GM23338 (cell line): ENCODE data around the gene ATG16L2. TPM values are rescaled to one million over a fixed set of nuclear protein-coding genes. Genes with fewer than 3 reads are reported as not detected.

Experiments used
- ATAC-seq: fragments of 200-7000 bp; cut with Tn5 transposase; 3 replicates; pipeline ENCODE4 v1.9.1; 2020
- DNase-seq: peaks from one replicate; pipeline ENCODE4 v3.0.0-alpha.2; 2015; ENCODE audit warnings: low spot score
- H2AFZ ChIP-seq: fragments of 200-600 bp; sonication (generic); 2 replicates; pipeline ENCODE4 v1.8.0; 2016; ENCODE audit warnings: antibody characterized with exemption, mild to moderate bottlenecking, moderate library complexity
- H3F3A ChIP-seq: fragments of 200-600 bp; sonication (generic); replicated peaks from 2 replicates; pipeline ENCODE4 v1.8.0; 2017; ENCODE audit warnings: antibody characterized with exemption, mixed run types, low read depth
- H3K27ac ChIP-seq: fragments of 200-600 bp; sonication (generic); 2 replicates; pipeline ENCODE4 v1.6.1; 2016; ENCODE audit warnings: low read depth
- H3K27me3 ChIP-seq: fragments of 200-600 bp; sonication (generic); 2 replicates; pipeline ENCODE4 v1.8.0; 2016; ENCODE audit warnings: mild to moderate bottlenecking, mixed run types, moderate library complexity; ENCODE audit not compliant: insufficient read depth
- H3K36me3 ChIP-seq: fragments of 200-600 bp; sonication (generic); 2 replicates; pipeline ENCODE4 v1.8.0; 2016; ENCODE audit warnings: mild to moderate bottlenecking; ENCODE audit not compliant: insufficient read depth
- H3K4me1 ChIP-seq: fragments of 200-600 bp; sonication (generic); 2 replicates; pipeline ENCODE4 v1.8.0; 2016; ENCODE audit warnings: mild to moderate bottlenecking, moderate library complexity; ENCODE audit not compliant: insufficient read depth
- H3K4me2 ChIP-seq: fragments of 200-600 bp; sonication (generic); 2 replicates; pipeline ENCODE4 v1.7.1; 2017; ENCODE audit warnings: mixed run types
- H3K4me3 ChIP-seq: fragments of 200-600 bp; sonication (generic); 2 replicates; pipeline ENCODE4 v1.6.1; 2016; ENCODE audit warnings: mixed run types
- H3K79me2 ChIP-seq: fragments of 200-600 bp; sonication (generic); replicated peaks from 2 replicates; pipeline ENCODE4 v1.8.0; 2017; ENCODE audit warnings: mild to moderate bottlenecking; ENCODE audit not compliant: insufficient read depth
- H3K9me2 ChIP-seq: fragments of 200-600 bp; sonication (generic); 2 replicates; pipeline ENCODE4 v1.8.0; 2017; ENCODE audit not compliant: insufficient read depth
- H4K20me1 ChIP-seq: fragments of 200-600 bp; sonication (generic); replicated peaks from 2 replicates; pipeline ENCODE4 v1.8.0; 2017; ENCODE audit warnings: mild to moderate bottlenecking; ENCODE audit not compliant: insufficient read depth
- H3K27ac Mint-ChIP-seq: 2 replicates; pipeline ENCODE4 v1.8.0; 2020; ENCODE audit warnings: inconsistent platforms, mild to moderate bottlenecking, moderate library complexity, mixed read lengths
- H3K27me3 Mint-ChIP-seq: 3 replicates; pipeline ENCODE4 v1.8.0; 2022; ENCODE audit warnings: low read depth, mild to moderate bottlenecking, moderate library complexity, mixed read lengths, inconsistent platforms; ENCODE audit not compliant: insufficient read depth, poor library complexity
- H3K36me3 Mint-ChIP-seq: 3 replicates; pipeline ENCODE4 v1.8.0; 2021; ENCODE audit warnings: low read depth, mild to moderate bottlenecking, inconsistent platforms, moderate library complexity, mixed read lengths
- H3K4me1 Mint-ChIP-seq: 3 replicates; pipeline ENCODE4 v1.8.0; 2020; ENCODE audit warnings: mild to moderate bottlenecking, inconsistent platforms, mixed read lengths
- H3K4me3 Mint-ChIP-seq: 3 replicates; pipeline ENCODE4 v1.8.0; 2021; ENCODE audit warnings: moderate library complexity, mild to moderate bottlenecking, inconsistent platforms, mixed read lengths
- H3K9me3 Mint-ChIP-seq: 3 replicates; pipeline ENCODE4 v1.8.0; 2020; ENCODE audit warnings: moderate library complexity, mild to moderate bottlenecking, inconsistent platforms, mixed read lengths
- EZH2 ChIP-seq: fragments of 200-600 bp; sonication (generic); IDR thresholded peaks from one replicate; pipeline ENCODE4 v1.8.0; 2017; ENCODE audit warnings: antibody characterized with exemption, mild to moderate bottlenecking, low read depth; ENCODE audit not compliant: unreplicated experiment
- NANOG ChIP-seq: IDR thresholded peaks from 2 replicates; pipeline ENCODE4 v1.6.1; 2016; ENCODE audit warnings: antibody characterized with exemption, borderline replicate concordance
- POLR2AphosphoS5 ChIP-seq: IDR thresholded peaks from 2 replicates; pipeline ENCODE4 v1.6.1; 2016; ENCODE audit warnings: antibody characterized with exemption, low read depth
- ZNF114 ChIP-seq: fragments of 250-450 bp; sonication (Bioruptor Pico); IDR thresholded peaks from 2 replicates; pipeline ENCODE4 v1.5.0; 2020; ENCODE audit warnings: mild to moderate bottlenecking, moderate library complexity
- ZNF331 ChIP-seq: fragments of 250-450 bp; sonication (Bioruptor Pico); IDR thresholded peaks from 2 replicates; pipeline ENCODE4 v1.5.0; 2020; ENCODE audit warnings: low read depth, mild to moderate bottlenecking, moderate library complexity
- polyA plus RNA-seq: library from polyadenylated mRNA; unstranded; fragments of >200 nt; fragmentation: Nextera tagmentation; extraction: Ambion mirVana; gene quantifications from 2 replicates; pipeline ENCODE4 v1.2.1, GENCODE V29; 2016
- total RNA-seq: library from RNA; depleted of rRNA; stranded (reverse); fragments of >200 nt; shearing (Covaris generic); gene quantifications from 2 replicates; pipeline ENCODE4 v1.2.3, GENCODE V29; 2014
- TF ChIP-seq, protein P1 (sequence below): IDR thresholded peaks from one replicate; pipeline ENCODE4 v1.6.1; 2018; ENCODE audit warnings: antibody characterized with exemption; ENCODE audit not compliant: unreplicated experiment
- TF ChIP-seq, protein P2 (sequence below): fragments of 250-450 bp; sonication (Bioruptor Pico); IDR thresholded peaks from 2 replicates; pipeline ENCODE4 v1.5.0; 2020; ENCODE audit warnings: mild to moderate bottlenecking, moderate library complexity
- TF ChIP-seq, protein P3 (sequence below), 2 experiments: fragments of 200-600 bp in 1 of 2; sonication (generic) in 1 of 2; conservative IDR thresholded peaks; 2 replicates each; pipeline versions ENCODE4 v1.5.1 to v1.6.1; 2016 to 2017; ENCODE audit warnings: antibody characterized with exemption in 2 of 2, low read depth in 2 of 2, mild to moderate bottlenecking in 2 of 2, moderate library complexity in 1 of 2

The ATG16L2 gene
- total and polyA plus RNA-seq, 2 experiments from 2014 or later: 9.6 to 24.6 TPM

DNA sequence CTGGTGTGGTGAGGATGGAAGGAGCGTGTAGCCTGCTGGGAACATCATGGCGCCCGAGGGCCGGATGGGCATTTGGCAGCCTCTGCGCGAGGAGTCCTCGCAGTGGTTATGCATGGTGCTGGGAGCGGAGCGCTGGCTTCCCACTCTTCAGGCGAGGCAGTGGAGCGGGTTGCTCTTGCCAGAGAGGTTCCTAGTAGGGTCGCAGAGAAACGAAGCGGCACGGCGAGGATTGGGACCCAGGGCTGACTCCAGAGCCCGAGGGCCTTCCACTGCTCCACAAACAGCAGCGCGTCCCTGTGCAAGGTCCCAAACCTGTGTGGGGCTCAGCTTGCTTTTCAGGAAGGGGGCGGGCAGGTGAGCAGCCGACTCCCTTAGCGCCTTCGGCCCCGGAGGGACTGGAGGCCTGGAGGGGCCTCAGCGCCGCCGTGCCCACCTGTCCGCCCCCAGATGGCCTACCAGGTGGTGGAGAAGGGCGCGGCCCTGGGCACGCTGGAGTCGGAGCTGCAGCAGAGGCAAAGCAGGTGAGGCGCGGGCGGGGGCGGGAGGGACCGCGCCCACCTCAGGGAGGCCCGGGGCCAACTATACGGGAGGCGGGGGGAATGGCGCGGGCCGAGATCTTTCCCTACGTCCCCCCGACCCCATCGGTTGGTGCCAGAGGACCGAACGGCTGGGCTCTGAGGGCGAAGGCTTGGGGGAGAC, 7.2 kb downstream of the ATG16L2 start:
- Histone ChIP-seq H2AFZ (peak overlapping the region; percentile 93), H3K27me3 (peaks cover 24% of the 10 kb centered on the region), H3K27ac (no peak overlapping the region), H3K4me2 (peak overlapping the region; percentile 94), H3K4me1 (no peaks in the 10 kb centered on the region), H3F3A (0 out of 2 replicates have a peak, but pooled peaks cover 3% of the 10 kb centered on the region), H3K36me3 (no peaks in the 10 kb centered on the region), H3K79me2 (no peaks in the 10 kb centered on the region), H3K9me2 (no peaks in the 10 kb centered on the region), H3K4me3 (peak overlapping the region; percentile 74), H4K20me1 (no peaks in the 10 kb centered on the region)
- Mint-ChIP-seq H3K4me3 (peak overlapping the region; percentile 67), H3K36me3 (peaks cover 6% of the 10 kb centered on the region; the same call in 1 of the 3 replicates), H3K27me3 (peaks cover 20% of the 10 kb centered on the region), H3K27ac (no peak overlapping the region), H3K4me1 (peaks cover 18% of the 10 kb centered on the region), H3K9me3 (no peaks in the 10 kb centered on the region; the same call in 2 of the 3 replicates)
- ATAC-seq (peak; percentile 42), DNase-seq (peak; percentile 54)
- TF ChIP-seq, protein P1, sequence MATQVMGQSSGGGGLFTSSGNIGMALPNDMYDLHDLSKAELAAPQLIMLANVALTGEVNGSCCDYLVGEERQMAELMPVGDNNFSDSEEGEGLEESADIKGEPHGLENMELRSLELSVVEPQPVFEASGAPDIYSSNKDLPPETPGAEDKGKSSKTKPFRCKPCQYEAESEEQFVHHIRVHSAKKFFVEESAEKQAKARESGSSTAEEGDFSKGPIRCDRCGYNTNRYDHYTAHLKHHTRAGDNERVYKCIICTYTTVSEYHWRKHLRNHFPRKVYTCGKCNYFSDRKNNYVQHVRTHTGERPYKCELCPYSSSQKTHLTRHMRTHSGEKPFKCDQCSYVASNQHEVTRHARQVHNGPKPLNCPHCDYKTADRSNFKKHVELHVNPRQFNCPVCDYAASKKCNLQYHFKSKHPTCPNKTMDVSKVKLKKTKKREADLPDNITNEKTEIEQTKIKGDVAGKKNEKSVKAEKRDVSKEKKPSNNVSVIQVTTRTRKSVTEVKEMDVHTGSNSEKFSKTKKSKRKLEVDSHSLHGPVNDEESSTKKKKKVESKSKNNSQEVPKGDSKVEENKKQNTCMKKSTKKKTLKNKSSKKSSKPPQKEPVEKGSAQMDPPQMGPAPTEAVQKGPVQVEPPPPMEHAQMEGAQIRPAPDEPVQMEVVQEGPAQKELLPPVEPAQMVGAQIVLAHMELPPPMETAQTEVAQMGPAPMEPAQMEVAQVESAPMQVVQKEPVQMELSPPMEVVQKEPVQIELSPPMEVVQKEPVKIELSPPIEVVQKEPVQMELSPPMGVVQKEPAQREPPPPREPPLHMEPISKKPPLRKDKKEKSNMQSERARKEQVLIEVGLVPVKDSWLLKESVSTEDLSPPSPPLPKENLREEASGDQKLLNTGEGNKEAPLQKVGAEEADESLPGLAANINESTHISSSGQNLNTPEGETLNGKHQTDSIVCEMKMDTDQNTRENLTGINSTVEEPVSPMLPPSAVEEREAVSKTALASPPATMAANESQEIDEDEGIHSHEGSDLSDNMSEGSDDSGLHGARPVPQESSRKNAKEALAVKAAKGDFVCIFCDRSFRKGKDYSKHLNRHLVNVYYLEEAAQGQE: no peak
- TF ChIP-seq, protein P2, sequence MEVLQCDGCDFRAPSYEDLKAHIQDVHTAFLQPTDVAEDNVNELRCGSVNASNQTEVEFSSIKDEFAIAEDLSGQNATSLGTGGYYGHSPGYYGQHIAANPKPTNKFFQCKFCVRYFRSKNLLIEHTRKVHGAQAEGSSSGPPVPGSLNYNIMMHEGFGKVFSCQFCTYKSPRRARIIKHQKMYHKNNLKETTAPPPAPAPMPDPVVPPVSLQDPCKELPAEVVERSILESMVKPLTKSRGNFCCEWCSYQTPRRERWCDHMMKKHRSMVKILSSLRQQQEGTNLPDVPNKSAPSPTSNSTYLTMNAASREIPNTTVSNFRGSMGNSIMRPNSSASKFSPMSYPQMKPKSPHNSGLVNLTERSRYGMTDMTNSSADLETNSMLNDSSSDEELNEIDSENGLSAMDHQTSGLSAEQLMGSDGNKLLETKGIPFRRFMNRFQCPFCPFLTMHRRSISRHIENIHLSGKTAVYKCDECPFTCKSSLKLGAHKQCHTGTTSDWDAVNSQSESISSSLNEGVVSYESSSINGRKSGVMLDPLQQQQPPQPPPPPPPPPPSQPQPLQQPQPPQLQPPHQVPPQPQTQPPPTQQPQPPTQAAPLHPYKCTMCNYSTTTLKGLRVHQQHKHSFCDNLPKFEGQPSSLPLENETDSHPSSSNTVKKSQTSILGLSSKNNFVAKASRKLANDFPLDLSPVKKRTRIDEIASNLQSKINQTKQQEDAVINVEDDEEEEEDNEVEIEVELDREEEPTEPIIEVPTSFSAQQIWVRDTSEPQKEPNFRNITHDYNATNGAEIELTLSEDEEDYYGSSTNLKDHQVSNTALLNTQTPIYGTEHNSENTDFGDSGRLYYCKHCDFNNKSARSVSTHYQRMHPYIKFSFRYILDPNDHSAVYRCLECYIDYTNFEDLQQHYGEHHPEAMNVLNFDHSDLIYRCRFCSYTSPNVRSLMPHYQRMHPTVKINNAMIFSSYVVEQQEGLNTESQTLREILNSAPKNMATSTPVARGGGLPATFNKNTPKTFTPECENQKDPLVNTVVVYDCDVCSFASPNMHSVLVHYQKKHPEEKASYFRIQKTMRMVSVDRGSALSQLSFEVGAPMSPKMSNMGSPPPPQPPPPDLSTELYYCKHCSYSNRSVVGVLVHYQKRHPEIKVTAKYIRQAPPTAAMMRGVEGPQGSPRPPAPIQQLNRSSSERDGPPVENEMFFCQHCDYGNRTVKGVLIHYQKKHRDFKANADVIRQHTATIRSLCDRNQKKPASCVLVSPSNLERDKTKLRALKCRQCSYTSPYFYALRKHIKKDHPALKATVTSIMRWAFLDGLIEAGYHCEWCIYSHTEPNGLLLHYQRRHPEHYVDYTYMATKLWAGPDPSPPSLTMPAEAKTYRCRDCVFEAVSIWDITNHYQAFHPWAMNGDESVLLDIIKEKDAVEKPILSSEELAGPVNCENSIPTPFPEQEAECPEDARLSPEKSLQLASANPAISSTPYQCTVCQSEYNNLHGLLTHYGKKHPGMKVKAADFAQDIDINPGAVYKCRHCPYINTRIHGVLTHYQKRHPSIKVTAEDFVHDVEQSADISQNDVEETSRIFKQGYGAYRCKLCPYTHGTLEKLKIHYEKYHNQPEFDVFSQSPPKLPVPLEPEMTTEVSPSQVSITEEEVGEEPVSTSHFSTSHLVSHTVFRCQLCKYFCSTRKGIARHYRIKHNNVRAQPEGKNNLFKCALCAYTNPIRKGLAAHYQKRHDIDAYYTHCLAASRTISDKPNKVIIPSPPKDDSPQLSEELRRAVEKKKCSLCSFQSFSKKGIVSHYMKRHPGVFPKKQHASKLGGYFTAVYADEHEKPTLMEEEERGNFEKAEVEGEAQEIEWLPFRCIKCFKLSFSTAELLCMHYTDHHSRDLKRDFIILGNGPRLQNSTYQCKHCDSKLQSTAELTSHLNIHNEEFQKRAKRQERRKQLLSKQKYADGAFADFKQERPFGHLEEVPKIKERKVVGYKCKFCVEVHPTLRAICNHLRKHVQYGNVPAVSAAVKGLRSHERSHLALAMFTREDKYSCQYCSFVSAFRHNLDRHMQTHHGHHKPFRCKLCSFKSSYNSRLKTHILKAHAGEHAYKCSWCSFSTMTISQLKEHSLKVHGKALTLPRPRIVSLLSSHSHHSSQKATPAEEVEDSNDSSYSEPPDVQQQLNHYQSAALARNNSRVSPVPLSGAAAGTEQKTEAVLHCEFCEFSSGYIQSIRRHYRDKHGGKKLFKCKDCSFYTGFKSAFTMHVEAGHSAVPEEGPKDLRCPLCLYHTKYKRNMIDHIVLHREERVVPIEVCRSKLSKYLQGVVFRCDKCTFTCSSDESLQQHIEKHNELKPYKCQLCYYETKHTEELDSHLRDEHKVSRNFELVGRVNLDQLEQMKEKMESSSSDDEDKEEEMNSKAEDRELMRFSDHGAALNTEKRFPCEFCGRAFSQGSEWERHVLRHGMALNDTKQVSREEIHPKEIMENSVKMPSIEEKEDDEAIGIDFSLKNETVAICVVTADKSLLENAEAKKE (CRISPR knock-in tag): no peak
- TF ChIP-seq ZNF114 (CRISPR knock-in tag): no peak
- TF ChIP-seq EZH2: no peak
- no peak for TF ChIP-seq NANOG
- TF ChIP-seq POLR2AphosphoS5: no peak
- TF ChIP-seq, protein P3, sequence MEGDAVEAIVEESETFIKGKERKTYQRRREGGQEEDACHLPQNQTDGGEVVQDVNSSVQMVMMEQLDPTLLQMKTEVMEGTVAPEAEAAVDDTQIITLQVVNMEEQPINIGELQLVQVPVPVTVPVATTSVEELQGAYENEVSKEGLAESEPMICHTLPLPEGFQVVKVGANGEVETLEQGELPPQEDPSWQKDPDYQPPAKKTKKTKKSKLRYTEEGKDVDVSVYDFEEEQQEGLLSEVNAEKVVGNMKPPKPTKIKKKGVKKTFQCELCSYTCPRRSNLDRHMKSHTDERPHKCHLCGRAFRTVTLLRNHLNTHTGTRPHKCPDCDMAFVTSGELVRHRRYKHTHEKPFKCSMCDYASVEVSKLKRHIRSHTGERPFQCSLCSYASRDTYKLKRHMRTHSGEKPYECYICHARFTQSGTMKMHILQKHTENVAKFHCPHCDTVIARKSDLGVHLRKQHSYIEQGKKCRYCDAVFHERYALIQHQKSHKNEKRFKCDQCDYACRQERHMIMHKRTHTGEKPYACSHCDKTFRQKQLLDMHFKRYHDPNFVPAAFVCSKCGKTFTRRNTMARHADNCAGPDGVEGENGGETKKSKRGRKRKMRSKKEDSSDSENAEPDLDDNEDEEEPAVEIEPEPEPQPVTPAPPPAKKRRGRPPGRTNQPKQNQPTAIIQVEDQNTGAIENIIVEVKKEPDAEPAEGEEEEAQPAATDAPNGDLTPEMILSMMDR (conservative IDR thresholded peaks at IDR 0.05; ENCODE audit: low read depth in 2 of 2): no peak
- no peak for TF ChIP-seq ZNF331 (CRISPR knock-in tag)
